Measurements from ENCODE around the gene STX2.
"Not testable (repeated sequence)": the region's sequence is repeated elsewhere in the genome, so short reads cannot be mapped to it uniquely, and the experiment has no call there.

STX2 gene

GRCh38 chr12:130761537-130762318, 77.3 kb downstream of the STX2 start:
- peak; percentile 58 for DNase-seq

- no peak for DNase-seq
These were observed 84.7 kb downstream of the STX2 start for GRCh38 chr12:130754234-130754901.

DNA sequence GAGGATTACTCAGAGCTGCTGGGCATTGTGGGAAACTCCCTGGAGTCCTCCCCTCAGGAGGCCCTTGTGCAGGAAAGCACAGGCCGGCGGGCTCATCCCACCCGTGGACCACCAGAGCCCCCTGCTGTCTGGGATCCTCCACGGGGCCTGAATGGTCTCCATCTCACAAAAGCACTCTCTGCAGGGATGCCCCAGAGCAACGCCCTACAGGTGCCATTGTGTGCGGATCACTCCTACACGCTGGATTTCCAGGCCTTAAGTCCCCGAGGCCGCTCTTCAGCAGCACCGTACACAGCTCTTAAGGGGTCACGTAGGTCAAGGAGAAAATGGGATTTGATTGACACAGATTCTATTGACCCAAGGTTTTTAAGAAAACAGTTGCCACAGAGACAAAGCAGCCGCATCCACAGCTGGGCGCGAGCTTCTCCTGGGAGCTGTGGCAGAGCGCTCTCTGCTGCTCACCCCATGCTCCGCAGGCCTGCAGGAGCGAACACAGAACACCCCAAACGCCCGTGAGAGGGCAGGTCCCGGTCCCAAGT, 86.3 kb downstream of the STX2 start:
- no peak for DNase-seq

DNA sequence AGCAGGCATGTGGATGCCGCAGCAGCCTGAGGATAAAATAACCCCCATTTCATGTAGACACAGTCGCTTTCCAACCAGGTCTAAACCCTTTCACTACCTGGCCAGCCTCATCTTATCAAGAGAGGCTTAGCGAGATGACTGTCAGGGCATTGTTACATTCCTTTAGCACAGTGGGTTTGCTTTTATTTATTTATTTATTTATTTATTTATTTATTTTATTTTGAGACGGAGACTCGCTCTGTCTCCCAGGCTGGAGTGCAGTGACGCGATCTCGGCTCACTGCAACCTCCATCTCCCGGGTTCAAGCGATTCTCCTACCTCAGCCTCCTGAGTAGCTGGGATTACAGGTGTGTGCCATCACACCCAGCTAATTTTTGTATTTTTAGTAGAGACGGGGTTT, 87.0 kb downstream of the STX2 start:
- not testable (repeated sequence) for DNase-seq

GRCh38 chr12:130748786-130749185, 90.3 kb downstream of the STX2 start:
- DNase-seq = no peak

DNA sequence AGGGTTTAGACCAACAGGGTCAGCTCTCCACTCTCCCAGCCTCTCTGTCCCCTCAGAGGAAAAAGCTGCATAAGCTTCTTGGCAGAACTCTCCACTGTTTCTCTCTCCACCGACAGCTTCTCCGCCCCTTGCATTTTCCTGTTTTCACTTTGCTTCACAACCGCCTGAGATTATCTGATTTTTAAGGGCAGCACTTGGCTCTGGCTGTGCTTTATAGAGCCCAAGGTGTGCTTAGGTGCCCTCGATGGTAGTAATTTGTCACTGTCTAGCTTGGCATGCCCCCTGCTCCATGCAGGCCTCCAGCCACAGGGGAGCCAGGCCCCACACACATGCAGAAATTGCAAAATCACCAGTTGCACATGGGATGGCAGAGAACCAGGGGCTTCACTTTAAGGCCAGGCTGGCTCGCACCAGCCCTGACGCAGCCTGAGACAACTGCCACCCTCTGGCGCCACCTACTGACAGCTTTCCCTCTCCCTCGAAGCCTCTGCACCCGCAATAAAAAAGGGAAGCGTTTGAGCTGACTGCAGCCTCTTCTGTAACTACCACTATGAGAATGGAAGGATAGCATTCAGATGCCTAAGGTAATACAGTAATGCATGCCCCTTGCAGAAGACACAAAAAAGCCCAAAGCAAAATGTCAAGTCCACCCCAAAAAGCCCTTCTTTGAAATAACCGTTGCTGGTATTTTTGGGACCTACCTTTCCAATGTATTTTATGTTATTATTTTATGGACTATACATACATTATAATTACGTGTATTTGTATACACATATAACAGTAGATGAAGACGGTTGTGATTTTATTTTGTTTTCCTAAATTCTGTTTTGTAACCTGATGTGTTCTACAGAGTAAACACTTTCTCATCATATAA, 90.9 kb downstream of the STX2 start:
- peak; percentile 82 for DNase-seq

GRCh38 chr12:130746546-130746945, 92.5 kb downstream of the STX2 start:
- no peak for DNase-seq

- no peak for DNase-seq
These were observed 93.1 kb downstream of the STX2 start for GRCh38 chr12:130745921-130746320.

DNA sequence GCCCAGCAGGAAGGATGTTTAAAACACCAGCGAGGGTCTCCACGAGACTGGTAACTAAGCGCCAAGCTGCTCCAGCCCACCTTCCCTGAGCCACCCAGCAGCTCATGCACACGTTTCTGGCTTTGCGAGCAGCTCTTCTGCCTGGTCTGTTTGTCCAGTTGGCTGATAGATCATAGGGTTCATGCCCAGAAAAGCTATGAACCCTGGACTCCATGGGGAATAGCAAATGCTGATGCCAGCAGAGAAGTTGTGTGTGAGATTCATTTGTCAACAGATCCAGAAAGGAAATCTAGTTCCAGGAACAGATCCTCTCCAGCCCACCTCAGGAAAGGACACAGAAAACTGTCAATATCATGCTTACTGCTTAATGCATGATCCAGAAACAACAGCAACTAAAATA, 94.8 kb downstream of the STX2 start:
- DNase-seq = no peak

GRCh38 chr12:130743606-130744005, 95.4 kb downstream of the STX2 start:
- DNase-seq = no peak

GRCh38 chr12:130743176-130743575, 95.9 kb downstream of the STX2 start:
- no peak for DNase-seq

DNA sequence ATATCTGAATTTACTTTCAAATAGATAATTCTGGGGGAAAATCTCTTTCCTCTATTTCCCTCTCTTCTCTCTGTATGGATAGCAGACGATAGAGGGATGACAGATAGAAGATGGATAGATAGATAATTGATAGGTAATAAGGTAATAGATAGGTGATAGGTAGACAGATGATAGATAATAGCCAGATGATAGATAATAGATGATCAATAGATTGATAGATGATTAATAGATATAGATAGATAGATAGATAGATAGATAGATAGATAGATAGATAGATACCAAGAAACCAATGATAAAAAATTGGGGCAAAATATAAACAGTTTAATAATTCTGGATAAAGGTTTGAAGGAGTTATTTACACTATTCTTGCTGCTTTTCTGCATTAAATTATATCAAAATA, 96.3 kb downstream of the STX2 start:
- no peak for DNase-seq

GRCh38 chr12:130742112-130742511, 96.9 kb downstream of the STX2 start:
- no peak for DNase-seq

Data from DMS79 treated with DMSO at 0.1 percent for 48 hours (cell line).